HG03442 (cell line): ENCODE results near the gene VASP.

Source experiments
- ATAC-seq: cut with Tn5 transposase; IDR thresholded peaks from one replicate; pipeline ENCODE4 v1.9.1; 2021; ENCODE audit warnings: mild to moderate bottlenecking, moderate library complexity; ENCODE audit not compliant: unreplicated experiment

The VASP gene

GRCh38 chr19:45547965-45548609, 40.8 kb downstream of the VASP start:
- no peak for ATAC-seq

GRCh38 chr19:45553464-45553863, 46.2 kb downstream of the VASP start:
- ATAC-seq, result no peak

DNA sequence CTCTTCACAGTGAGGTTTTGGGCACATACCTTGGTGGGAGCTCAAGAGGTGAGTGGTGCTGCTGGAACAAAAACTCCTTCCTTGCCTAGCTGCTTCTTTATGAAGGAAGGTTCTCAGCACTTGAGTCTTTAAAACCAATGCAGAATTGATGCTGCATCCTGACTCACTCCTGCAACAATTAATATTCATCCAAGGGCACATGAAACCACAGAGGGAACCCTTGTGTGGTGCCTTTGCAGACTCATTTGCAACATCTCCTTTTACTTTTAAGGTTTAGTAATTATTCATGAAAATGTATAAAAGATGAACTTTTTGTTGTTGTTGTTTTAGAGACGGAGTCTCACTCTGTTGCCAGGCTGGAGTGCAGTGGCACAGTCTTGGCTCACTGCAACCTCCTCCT, 47.2 kb downstream of the VASP start:
- ATAC-seq, result no peak

DNA sequence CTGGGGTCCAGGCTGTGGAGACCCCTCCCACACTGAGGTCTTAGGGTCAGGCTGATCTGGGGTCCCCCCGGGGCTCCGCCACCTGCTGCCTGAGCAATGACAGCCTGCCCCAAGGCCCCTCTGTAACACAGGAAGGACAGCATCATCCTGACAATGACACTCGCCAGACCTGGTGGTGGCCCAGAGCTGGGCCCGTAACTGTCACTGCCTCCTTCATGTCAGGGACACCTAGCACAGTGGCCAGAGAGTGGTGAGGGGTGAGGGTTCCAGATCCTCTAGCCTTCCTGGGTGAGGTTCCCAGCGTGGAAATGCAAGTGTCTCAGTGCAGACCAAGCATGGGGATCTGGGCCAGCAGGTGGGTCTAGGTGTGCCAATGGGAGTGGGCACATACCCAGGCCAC, 49.6 kb downstream of the VASP start:
- ATAC-seq, result no peak

GRCh38 chr19:45558399-45558878, 51.2 kb downstream of the VASP start:
- no peak for ATAC-seq

DNA sequence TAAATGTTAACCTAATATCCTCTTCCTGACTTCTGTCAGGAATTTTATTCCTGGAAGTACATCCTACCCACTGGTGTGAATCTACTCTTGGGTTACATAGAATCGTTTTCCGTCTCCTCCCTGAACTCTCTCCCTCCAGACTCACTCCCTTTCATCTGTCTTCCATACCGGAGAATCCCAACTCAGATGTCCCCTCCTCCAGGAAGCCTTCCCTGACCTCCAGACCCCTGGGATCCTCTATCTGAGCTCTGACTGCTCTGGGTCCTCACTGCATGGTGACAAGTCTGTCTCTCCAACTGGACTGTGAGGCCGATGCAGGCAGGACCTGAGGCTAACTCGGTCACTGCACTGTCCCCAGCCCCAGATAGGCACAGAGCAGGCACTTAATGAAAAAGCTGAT, 52.8 kb downstream of the VASP start:
- no peak for ATAC-seq

GRCh38 chr19:45560686-45561085, 53.4 kb downstream of the VASP start:
- no peak for ATAC-seq

DNA sequence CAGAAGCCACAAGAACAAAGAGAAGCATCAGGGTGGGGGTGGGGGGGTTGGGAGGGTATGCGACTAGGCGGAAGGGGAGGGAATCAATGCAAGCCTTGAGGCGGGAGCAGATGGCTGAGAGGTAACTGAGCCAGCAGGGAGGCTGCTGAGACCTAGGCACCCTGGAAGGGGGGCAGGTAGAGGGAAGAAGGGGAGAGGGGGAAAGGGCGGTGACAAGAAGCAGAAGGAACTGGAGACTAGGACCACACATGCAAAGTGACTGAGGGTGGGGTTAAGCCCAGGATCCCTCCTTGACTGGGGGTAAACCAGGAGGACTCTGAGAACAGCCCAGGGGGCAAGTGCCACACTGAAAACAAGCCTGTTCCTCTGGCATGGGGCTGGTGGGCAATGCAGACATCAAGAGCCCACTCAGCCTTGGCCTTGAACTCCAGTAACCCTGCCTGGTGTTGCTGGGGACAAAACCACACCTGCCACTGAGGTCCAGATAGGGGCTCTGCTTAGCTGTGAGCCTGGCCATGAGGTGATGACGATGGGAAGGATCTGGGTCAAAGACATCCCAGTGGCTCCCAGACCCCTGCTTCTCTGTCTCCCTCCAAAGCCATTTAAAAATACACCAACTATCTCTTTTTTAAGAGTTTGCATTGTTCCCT, 57.0 kb downstream of the VASP start:
- ATAC-seq, result no peak

DNA sequence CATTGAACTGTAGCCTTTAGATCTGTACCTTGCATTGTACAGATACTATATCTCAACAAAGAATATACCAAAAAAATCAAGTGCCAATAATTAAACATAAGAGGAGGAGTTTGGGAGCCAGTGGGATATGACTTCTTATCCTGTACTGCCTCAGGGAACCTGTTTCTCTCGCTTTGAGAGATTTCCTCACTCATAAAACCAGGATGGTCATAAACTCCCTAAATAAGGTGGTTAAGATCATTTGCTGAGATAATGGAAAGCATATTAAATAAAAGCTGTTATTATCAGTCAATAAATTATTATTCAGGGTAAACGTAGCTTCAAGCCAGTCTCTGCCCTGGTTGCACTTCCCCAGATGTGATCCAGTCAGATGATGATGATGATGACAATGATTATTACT, 60.3 kb downstream of the VASP start:
- no peak for ATAC-seq

DNA sequence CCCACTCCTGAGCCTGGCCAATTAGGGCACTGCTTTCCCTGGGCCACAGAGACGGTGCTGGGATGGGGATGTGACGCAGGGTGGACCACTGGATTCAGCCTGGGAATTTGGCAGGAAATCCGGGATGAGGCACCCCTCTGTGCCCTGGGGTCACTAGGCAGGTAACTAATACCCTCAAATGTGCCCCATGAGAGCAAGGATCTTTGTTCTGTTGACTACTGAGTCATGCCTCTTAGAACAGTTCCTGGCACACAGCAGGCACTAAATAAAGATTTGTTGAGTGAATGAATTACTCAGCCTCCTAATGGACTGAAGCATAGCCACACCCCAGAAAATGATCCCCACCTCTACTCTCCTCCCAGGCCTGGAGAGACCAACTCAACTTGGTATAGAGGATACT, 61.5 kb downstream of the VASP start:
- ATAC-seq, result no peak

- ATAC-seq, result no peak
These were observed 62.5 kb downstream of the VASP start for GRCh38 chr19:45569619-45570421.

DNA sequence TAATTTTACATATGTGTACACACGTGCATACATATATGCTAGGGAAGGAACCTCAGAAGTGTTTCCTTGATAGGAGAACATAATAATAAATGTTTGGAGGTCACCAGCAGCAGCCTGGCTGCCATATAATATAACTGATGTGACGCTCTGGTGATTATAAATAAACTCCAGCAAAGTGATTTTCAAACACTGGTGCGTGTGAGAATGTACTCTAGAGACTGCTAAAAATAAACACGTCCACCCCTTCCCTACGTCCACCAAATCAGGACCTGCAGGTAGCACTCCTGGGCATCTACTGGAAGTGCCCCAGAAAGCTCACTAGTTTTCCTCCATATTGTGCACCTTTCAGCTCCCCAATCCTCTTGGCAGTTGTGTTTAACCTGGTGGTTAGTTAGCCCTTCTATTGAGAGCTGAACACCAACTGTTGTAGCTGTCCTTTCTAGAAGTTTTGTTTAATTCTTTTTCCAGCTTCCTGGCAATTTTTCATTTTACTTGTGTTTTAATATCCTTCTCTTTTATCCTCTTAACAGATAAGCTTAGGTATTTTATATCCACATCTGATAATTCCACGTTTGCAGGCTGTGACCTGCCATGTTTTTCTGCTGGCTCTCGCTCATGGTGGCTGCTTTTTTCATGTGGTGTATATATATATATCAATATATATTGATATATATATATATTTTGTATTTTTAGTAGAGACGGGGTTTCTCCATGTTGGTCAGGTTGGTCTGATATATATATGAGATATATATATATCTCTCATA, 64.4 kb downstream of the VASP start:
- no peak for ATAC-seq

GRCh38 chr19:45574526-45574925, 67.2 kb downstream of the VASP start:
- ATAC-seq, result no peak

- no peak for ATAC-seq
These were observed 67.9 kb downstream of the VASP start for GRCh38 chr19:45575216-45575615.
